K562 (cell line): Measurements from ENCODE around the gene DNAJC17. TPM values are rescaled to one million over a fixed set of nuclear protein-coding genes. Genes with fewer than 3 reads are reported as not detected.

Experiments
- CEBPG ChIP-seq, 3 experiments: fragments of 200-800 bp in 1 of 3; sonication (Bioruptor generic) in 1 of 3; sonication (generic) in 1 of 3; formaldehyde crosslinking in 1 of 3; IDR thresholded peaks in 2 of 3; conservative IDR thresholded peaks in 1 of 3; 2 replicates each; pipeline versions ENCODE4 v1.6.1 to v1.8.0; 2016 to 2022; ENCODE audit warnings: missing compliant biosample characterization in 2 of 3, missing genetic modification characterization in 2 of 3, mild to moderate bottlenecking in 1 of 3, missing genetic modification reagents in 1 of 3
- ELF2 ChIP-seq: fragments of 250-450 bp; sonication (Bioruptor Pico); IDR thresholded peaks from 2 replicates; pipeline ENCODE4 v1.5.0; 2021; ENCODE audit warnings: mild to moderate bottlenecking
- L3MBTL2 ChIP-seq: fragments of 450-650 bp; IDR thresholded peaks from 2 replicates; pipeline ENCODE4 v1.6.1; 2016; ENCODE audit warnings: mild to moderate bottlenecking, moderate library complexity
- MYC ChIP-seq, 2 experiments: fragments of 250-450 bp in 1 of 2; sonication (Bioruptor Pico) in 1 of 2; IDR thresholded peaks; 2 replicates each; pipeline versions ENCODE4 v1.5.1 to v1.6.1; 2012 to 2021; ENCODE audit warnings: low read depth in 2 of 2, borderline replicate concordance in 1 of 2, improper control_type of control experiment in 1 of 2, low read length in 1 of 2, mild to moderate bottlenecking in 1 of 2, moderate library complexity in 1 of 2
- NR3C1 ChIP-seq: sonication (generic); formaldehyde crosslinking; IDR thresholded peaks from 2 replicates; pipeline ENCODE4 v1.8.1; 2022; ENCODE audit warnings: missing genetic modification reagents
- PKNOX1 ChIP-seq: fragments of 450-650 bp; IDR thresholded peaks from 2 replicates; pipeline ENCODE4 v1.6.1; 2016
- SMARCE1 ChIP-seq: fragments of 450-650 bp; IDR thresholded peaks from 2 replicates; pipeline ENCODE4 v1.7.1; 2016; ENCODE audit warnings: mild to moderate bottlenecking
- SPI1 ChIP-seq: IDR thresholded peaks from 2 replicates; pipeline ENCODE4 v1.6.1; 2011; ENCODE audit warnings: low read depth, low read length, control low read depth, borderline replicate concordance
- TEAD1 ChIP-seq, 2 experiments: fragments of 450-650 bp in 1 of 2; sonication (generic) in 1 of 2; formaldehyde crosslinking; IDR thresholded peaks; 2 replicates each; pipeline versions ENCODE4 v1.4.0 to v1.8.0; 2020 to 2022; ENCODE audit warnings: mild to moderate bottlenecking in 2 of 2, missing genetic modification reagents in 1 of 2
- TEAD4 ChIP-seq, 2 experiments: sonication (generic) in 1 of 2; formaldehyde crosslinking in 1 of 2; IDR thresholded peaks; 2 replicates each; pipeline versions ENCODE4 v1.6.1 to v1.8.0; 2012 to 2022; ENCODE audit warnings: borderline replicate concordance in 1 of 2, inconsistent platforms in 1 of 2, low read length in 1 of 2, mild to moderate bottlenecking in 1 of 2, missing genetic modification reagents in 1 of 2
- U2AF1 ChIP-seq: fragments of 200-400 bp; formaldehyde crosslinking; optimal IDR thresholded peaks from 2 replicates; pipeline ENCODE3; 2017; ENCODE audit warnings: mild to moderate bottlenecking, low read depth, low read length, moderate library complexity
- ZNF316 ChIP-seq: fragments of 450-650 bp; IDR thresholded peaks from 2 replicates; pipeline ENCODE4 v1.6.1; 2016
- polyA plus RNA-seq, 8 experiments: library from polyadenylated mRNA; depleted of rRNA in 4 of 8; stranded (reverse) in 5 of 8; unstranded in 3 of 8; fragments of >200 nt; fragmentation: Nextera tagmentation in 2 of 8; fragmentation: Illumina TruSeq in 1 of 8; extraction: Ambion mirVana in 2 of 8; extraction: Trizol in 1 of 8; gene quantifications; 2 replicates each; pipeline versions ENCODE4 v1.2.1 to v1.2.3, GENCODE V29; 2011 to 2014; ENCODE audit warnings: inconsistent platforms in 1 of 8, missing spikeins in 1 of 8
- total RNA-seq, 7 experiments: library from RNA; depleted of rRNA in 6 of 7; stranded (reverse); fragments of >200 nt in 6 of 7; fragmentation: Illumina TruSeq in 2 of 7; extraction: Trizol in 2 of 7; gene quantifications; 2 replicates each; pipeline versions ENCODE4 v1.2.1 to v1.2.3, GENCODE V29; 2011 to 2021; ENCODE audit warnings: low replicate concordance in 1 of 7
- TF ChIP-seq, protein P1 (sequence below): fragments of 450-650 bp; IDR thresholded peaks from 2 replicates; pipeline ENCODE4 v1.6.1; 2016; ENCODE audit warnings: mild to moderate bottlenecking, moderate library complexity

The DNAJC17 gene
- total and polyA plus RNA-seq, 9 of the 15 experiments (the other 6 are each of a cell fraction or from before 2014, with no cell fraction given) = 2.4 to 79.4 (median 44.2) TPM

DNA sequence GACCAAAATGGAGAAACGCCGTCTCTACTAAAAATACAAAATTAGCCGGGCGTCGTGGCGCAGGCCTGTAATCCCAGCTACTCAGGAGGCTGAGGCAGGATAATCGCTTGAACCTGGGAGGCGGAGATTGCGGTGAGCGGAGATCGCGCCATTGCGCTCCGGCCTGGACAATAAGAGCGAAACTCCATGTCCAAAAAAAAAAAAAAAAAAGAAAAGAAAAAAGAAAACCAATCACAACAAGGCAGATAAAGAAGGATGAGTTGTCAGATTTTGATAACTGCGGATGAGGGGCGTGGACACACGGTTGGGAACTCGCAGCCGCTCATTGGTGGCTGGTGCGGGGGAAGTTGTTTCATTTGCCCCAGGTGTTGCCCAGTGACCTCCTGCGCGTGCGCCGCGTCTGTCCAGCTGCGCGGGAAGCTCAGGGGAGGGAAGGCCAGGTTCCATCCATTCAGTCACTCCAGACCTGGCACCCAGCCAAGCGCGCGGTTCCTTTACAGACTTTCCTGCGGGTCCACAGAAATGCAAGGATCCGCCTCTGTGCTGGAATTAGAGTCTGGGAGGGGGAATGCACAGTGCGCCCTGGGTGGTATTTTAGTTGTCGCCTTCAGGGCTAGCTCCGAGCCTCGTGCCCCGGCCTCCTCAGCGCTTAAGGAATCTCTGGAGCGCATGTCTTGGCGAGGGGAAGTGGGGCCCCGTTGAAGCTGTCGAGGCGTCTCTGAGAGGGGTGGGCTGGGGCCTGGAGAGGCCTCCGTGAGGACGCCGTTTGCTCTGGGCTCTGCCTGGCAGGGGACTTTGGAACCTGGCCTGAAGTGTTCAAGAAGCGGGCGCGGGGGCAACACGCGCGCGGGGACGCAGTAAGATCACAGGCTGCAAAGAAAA lies 44.1 kb downstream of the DNAJC17 start (continued):
- 0 out of 2 replicates have a peak, but pooled peaks have one; percentile 7 for TF ChIP-seq CEBPG (CRISPR knock-in tag; IDR thresholded peaks at IDR 0.05)
- TF ChIP-seq CEBPG (tag; conservative IDR thresholded peaks at IDR 0.05 in 1 of 2, IDR thresholded peaks at IDR 0.05 in 1 of 2) = no peak
- TF ChIP-seq SMARCE1 = peak; percentile 57; the same call in 1 of the 2 replicates
- no peak for TF ChIP-seq U2AF1
- peak; percentile 66 for TF ChIP-seq ZNF316
- peak; percentile 56; the same call in 1 of the 2 replicates for TF ChIP-seq PKNOX1
- TF ChIP-seq MYC (IDR thresholded peaks at IDR 0.05; ENCODE audit: low read depth, low read length) = peak; percentile 73
- TF ChIP-seq MYC (CRISPR knock-in tag; IDR thresholded peaks at IDR 0.05; ENCODE audit: borderline replicate concordance, low read depth) = peak; percentile 79; the same call in 1 of the 2 replicates
- peak in 1 of 2 experiments; percentile 79; a peak in 1 of 4 replicates for TF ChIP-seq TEAD1 (CRISPR knock-in tag; IDR thresholded peaks at IDR 0.05)
- TF ChIP-seq SPI1 = peak; percentile 60; the same call in 1 of the 2 replicates
- 0 out of 2 replicates have a peak, but pooled peaks have one; percentile 40 for TF ChIP-seq ELF2 (CRISPR knock-in tag)
- TF ChIP-seq, protein P1, sequence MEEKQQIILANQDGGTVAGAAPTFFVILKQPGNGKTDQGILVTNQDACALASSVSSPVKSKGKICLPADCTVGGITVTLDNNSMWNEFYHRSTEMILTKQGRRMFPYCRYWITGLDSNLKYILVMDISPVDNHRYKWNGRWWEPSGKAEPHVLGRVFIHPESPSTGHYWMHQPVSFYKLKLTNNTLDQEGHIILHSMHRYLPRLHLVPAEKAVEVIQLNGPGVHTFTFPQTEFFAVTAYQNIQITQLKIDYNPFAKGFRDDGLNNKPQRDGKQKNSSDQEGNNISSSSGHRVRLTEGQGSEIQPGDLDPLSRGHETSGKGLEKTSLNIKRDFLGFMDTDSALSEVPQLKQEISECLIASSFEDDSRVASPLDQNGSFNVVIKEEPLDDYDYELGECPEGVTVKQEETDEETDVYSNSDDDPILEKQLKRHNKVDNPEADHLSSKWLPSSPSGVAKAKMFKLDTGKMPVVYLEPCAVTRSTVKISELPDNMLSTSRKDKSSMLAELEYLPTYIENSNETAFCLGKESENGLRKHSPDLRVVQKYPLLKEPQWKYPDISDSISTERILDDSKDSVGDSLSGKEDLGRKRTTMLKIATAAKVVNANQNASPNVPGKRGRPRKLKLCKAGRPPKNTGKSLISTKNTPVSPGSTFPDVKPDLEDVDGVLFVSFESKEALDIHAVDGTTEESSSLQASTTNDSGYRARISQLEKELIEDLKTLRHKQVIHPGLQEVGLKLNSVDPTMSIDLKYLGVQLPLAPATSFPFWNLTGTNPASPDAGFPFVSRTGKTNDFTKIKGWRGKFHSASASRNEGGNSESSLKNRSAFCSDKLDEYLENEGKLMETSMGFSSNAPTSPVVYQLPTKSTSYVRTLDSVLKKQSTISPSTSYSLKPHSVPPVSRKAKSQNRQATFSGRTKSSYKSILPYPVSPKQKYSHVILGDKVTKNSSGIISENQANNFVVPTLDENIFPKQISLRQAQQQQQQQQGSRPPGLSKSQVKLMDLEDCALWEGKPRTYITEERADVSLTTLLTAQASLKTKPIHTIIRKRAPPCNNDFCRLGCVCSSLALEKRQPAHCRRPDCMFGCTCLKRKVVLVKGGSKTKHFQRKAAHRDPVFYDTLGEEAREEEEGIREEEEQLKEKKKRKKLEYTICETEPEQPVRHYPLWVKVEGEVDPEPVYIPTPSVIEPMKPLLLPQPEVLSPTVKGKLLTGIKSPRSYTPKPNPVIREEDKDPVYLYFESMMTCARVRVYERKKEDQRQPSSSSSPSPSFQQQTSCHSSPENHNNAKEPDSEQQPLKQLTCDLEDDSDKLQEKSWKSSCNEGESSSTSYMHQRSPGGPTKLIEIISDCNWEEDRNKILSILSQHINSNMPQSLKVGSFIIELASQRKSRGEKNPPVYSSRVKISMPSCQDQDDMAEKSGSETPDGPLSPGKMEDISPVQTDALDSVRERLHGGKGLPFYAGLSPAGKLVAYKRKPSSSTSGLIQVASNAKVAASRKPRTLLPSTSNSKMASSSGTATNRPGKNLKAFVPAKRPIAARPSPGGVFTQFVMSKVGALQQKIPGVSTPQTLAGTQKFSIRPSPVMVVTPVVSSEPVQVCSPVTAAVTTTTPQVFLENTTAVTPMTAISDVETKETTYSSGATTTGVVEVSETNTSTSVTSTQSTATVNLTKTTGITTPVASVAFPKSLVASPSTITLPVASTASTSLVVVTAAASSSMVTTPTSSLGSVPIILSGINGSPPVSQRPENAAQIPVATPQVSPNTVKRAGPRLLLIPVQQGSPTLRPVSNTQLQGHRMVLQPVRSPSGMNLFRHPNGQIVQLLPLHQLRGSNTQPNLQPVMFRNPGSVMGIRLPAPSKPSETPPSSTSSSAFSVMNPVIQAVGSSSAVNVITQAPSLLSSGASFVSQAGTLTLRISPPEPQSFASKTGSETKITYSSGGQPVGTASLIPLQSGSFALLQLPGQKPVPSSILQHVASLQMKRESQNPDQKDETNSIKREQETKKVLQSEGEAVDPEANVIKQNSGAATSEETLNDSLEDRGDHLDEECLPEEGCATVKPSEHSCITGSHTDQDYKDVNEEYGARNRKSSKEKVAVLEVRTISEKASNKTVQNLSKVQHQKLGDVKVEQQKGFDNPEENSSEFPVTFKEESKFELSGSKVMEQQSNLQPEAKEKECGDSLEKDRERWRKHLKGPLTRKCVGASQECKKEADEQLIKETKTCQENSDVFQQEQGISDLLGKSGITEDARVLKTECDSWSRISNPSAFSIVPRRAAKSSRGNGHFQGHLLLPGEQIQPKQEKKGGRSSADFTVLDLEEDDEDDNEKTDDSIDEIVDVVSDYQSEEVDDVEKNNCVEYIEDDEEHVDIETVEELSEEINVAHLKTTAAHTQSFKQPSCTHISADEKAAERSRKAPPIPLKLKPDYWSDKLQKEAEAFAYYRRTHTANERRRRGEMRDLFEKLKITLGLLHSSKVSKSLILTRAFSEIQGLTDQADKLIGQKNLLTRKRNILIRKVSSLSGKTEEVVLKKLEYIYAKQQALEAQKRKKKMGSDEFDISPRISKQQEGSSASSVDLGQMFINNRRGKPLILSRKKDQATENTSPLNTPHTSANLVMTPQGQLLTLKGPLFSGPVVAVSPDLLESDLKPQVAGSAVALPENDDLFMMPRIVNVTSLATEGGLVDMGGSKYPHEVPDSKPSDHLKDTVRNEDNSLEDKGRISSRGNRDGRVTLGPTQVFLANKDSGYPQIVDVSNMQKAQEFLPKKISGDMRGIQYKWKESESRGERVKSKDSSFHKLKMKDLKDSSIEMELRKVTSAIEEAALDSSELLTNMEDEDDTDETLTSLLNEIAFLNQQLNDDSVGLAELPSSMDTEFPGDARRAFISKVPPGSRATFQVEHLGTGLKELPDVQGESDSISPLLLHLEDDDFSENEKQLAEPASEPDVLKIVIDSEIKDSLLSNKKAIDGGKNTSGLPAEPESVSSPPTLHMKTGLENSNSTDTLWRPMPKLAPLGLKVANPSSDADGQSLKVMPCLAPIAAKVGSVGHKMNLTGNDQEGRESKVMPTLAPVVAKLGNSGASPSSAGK = peak; percentile 99
- TF ChIP-seq L3MBTL2 = peak; percentile 100
- 0 out of 2 replicates have a peak, but pooled peaks have one; percentile 73 for TF ChIP-seq NR3C1 (CRISPR knock-in tag)
- peak; percentile 43 for TF ChIP-seq TEAD4 (IDR thresholded peaks at IDR 0.05; ENCODE audit: low read length)
- peak; percentile 93; the same call in 1 of the 2 replicates for TF ChIP-seq TEAD4 (CRISPR knock-in tag; IDR thresholded peaks at IDR 0.05; ENCODE audit: borderline replicate concordance)
